Measurements from ENCODE around the gene ZNF84. TPM values are rescaled to one million over a fixed set of nuclear protein-coding genes. Genes with fewer than 3 reads are reported as not detected.

The ZNF84 gene
- total and polyA plus RNA-seq, 2 experiments from 2014 or later, result 21.1 to 46.6 TPM

DNA sequence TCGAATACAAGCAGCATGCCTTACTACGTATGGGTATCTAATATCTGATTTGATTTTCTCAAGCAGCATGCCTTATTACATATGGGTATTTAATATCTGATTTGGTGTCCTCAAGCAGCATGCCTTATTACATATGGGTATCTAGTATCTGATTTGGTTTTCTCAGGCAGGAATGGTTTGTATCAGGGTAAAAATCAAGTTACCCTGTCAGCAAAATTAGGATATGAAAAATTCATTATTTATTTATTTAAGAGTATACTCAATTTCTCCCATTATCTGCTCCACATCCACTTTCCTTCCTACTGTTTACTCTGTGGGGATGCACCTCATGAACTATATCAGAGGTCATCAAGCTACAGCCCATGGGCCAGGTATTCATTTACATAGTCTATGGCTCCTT is 70.8 kb downstream of the ZNF84 start (continued):
- TF ChIP-seq, protein P1, sequence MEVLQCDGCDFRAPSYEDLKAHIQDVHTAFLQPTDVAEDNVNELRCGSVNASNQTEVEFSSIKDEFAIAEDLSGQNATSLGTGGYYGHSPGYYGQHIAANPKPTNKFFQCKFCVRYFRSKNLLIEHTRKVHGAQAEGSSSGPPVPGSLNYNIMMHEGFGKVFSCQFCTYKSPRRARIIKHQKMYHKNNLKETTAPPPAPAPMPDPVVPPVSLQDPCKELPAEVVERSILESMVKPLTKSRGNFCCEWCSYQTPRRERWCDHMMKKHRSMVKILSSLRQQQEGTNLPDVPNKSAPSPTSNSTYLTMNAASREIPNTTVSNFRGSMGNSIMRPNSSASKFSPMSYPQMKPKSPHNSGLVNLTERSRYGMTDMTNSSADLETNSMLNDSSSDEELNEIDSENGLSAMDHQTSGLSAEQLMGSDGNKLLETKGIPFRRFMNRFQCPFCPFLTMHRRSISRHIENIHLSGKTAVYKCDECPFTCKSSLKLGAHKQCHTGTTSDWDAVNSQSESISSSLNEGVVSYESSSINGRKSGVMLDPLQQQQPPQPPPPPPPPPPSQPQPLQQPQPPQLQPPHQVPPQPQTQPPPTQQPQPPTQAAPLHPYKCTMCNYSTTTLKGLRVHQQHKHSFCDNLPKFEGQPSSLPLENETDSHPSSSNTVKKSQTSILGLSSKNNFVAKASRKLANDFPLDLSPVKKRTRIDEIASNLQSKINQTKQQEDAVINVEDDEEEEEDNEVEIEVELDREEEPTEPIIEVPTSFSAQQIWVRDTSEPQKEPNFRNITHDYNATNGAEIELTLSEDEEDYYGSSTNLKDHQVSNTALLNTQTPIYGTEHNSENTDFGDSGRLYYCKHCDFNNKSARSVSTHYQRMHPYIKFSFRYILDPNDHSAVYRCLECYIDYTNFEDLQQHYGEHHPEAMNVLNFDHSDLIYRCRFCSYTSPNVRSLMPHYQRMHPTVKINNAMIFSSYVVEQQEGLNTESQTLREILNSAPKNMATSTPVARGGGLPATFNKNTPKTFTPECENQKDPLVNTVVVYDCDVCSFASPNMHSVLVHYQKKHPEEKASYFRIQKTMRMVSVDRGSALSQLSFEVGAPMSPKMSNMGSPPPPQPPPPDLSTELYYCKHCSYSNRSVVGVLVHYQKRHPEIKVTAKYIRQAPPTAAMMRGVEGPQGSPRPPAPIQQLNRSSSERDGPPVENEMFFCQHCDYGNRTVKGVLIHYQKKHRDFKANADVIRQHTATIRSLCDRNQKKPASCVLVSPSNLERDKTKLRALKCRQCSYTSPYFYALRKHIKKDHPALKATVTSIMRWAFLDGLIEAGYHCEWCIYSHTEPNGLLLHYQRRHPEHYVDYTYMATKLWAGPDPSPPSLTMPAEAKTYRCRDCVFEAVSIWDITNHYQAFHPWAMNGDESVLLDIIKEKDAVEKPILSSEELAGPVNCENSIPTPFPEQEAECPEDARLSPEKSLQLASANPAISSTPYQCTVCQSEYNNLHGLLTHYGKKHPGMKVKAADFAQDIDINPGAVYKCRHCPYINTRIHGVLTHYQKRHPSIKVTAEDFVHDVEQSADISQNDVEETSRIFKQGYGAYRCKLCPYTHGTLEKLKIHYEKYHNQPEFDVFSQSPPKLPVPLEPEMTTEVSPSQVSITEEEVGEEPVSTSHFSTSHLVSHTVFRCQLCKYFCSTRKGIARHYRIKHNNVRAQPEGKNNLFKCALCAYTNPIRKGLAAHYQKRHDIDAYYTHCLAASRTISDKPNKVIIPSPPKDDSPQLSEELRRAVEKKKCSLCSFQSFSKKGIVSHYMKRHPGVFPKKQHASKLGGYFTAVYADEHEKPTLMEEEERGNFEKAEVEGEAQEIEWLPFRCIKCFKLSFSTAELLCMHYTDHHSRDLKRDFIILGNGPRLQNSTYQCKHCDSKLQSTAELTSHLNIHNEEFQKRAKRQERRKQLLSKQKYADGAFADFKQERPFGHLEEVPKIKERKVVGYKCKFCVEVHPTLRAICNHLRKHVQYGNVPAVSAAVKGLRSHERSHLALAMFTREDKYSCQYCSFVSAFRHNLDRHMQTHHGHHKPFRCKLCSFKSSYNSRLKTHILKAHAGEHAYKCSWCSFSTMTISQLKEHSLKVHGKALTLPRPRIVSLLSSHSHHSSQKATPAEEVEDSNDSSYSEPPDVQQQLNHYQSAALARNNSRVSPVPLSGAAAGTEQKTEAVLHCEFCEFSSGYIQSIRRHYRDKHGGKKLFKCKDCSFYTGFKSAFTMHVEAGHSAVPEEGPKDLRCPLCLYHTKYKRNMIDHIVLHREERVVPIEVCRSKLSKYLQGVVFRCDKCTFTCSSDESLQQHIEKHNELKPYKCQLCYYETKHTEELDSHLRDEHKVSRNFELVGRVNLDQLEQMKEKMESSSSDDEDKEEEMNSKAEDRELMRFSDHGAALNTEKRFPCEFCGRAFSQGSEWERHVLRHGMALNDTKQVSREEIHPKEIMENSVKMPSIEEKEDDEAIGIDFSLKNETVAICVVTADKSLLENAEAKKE (CRISPR knock-in tag; IDR thresholded peaks at IDR 0.05), result no peak
- TF ChIP-seq EZH2phosphoT487 (IDR thresholded peaks at IDR 0.05; ENCODE audit: unreplicated experiment) (no peak), NANOG (IDR thresholded peaks at IDR 0.05; ENCODE audit: borderline replicate concordance) (no peak), JUNB (IDR thresholded peaks at IDR 0.05; ENCODE audit: unreplicated experiment) (no peak), STAT1 (IDR thresholded peaks at IDR 0.05; ENCODE audit: unreplicated experiment) (no peak), ZNF331 (CRISPR knock-in tag; IDR thresholded peaks at IDR 0.05; ENCODE audit: low read depth) (no peak), POLR2AphosphoS5 (IDR thresholded peaks at IDR 0.05; ENCODE audit: low read depth) (no peak), ZNF114 (CRISPR knock-in tag; IDR thresholded peaks at IDR 0.05) (no peak), EZH2 (IDR thresholded peaks at IDR 0.05; ENCODE audit: low read depth, unreplicated experiment) (no peak)
- TF ChIP-seq, protein P2, sequence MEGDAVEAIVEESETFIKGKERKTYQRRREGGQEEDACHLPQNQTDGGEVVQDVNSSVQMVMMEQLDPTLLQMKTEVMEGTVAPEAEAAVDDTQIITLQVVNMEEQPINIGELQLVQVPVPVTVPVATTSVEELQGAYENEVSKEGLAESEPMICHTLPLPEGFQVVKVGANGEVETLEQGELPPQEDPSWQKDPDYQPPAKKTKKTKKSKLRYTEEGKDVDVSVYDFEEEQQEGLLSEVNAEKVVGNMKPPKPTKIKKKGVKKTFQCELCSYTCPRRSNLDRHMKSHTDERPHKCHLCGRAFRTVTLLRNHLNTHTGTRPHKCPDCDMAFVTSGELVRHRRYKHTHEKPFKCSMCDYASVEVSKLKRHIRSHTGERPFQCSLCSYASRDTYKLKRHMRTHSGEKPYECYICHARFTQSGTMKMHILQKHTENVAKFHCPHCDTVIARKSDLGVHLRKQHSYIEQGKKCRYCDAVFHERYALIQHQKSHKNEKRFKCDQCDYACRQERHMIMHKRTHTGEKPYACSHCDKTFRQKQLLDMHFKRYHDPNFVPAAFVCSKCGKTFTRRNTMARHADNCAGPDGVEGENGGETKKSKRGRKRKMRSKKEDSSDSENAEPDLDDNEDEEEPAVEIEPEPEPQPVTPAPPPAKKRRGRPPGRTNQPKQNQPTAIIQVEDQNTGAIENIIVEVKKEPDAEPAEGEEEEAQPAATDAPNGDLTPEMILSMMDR (conservative IDR thresholded peaks at IDR 0.05; ENCODE audit: low read depth in 2 of 2), result no peak
- TF ChIP-seq, protein P3, sequence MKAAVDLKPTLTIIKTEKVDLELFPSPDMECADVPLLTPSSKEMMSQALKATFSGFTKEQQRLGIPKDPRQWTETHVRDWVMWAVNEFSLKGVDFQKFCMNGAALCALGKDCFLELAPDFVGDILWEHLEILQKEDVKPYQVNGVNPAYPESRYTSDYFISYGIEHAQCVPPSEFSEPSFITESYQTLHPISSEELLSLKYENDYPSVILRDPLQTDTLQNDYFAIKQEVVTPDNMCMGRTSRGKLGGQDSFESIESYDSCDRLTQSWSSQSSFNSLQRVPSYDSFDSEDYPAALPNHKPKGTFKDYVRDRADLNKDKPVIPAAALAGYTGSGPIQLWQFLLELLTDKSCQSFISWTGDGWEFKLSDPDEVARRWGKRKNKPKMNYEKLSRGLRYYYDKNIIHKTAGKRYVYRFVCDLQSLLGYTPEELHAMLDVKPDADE (IDR thresholded peaks at IDR 0.05), result no peak

Small RNA genes lying within 50 kb of the gene (small RNA-seq; reads per million reads assigned to genes)
- gene RNU4ATAC12P (ENCODE audit: low replicate concordance), result not detected

Other genes with a start within 250 kb of the ZNF84 start
- 36.4 and 57.8 TPM in 2 replicates for gene GOLGA3, start 208.6 kb upstream of the ZNF84 start, total RNA-seq (2014; rRNA removed; shearing (Covaris generic))
- gene GOLGA3, start 208.6 kb upstream of the ZNF84 start, polyA plus RNA-seq (2016; fragmentation: Nextera tagmentation; extraction: Ambion mirVana), result 10.3 and 12.7 TPM in 2 replicates
- 42.7 and 47.7 TPM in 2 replicates for gene CHFR, start 149.9 kb upstream of the ZNF84 start, total RNA-seq (2014; rRNA removed; shearing (Covaris generic))
- gene CHFR, start 149.9 kb upstream of the ZNF84 start, polyA plus RNA-seq (2016; fragmentation: Nextera tagmentation; extraction: Ambion mirVana), result 20.6 and 23.0 TPM in 2 replicates
- gene ZNF605, start 81.2 kb upstream of the ZNF84 start, total RNA-seq (2014; rRNA removed; shearing (Covaris generic)), result 14.4 and 17.1 TPM in 2 replicates
- gene ZNF605, start 81.2 kb upstream of the ZNF84 start, polyA plus RNA-seq (2016; fragmentation: Nextera tagmentation; extraction: Ambion mirVana), result 10.7 and 13.5 TPM in 2 replicates
- gene ZNF26, start 51.1 kb upstream of the ZNF84 start, total RNA-seq (2014; rRNA removed; shearing (Covaris generic)), result 12.4 and 18.9 TPM in 2 replicates
- 2.5 and 4.8 TPM in 2 replicates for gene ZNF26, start 51.1 kb upstream of the ZNF84 start, polyA plus RNA-seq (2016; fragmentation: Nextera tagmentation; extraction: Ambion mirVana)
- 11.0 and 15.4 TPM in 2 replicates for gene ZNF140, start 43.4 kb downstream of the ZNF84 start, total RNA-seq (2014; rRNA removed; shearing (Covaris generic))
- 13.4 and 16.2 TPM in 2 replicates for gene ZNF140, start 43.4 kb downstream of the ZNF84 start, polyA plus RNA-seq (2016; fragmentation: Nextera tagmentation; extraction: Ambion mirVana)
- gene ZNF891, start 92.8 kb downstream of the ZNF84 start, total RNA-seq (2014; rRNA removed; shearing (Covaris generic)), result 5.4 and 5.5 TPM in 2 replicates
- gene ZNF891, start 92.8 kb downstream of the ZNF84 start, polyA plus RNA-seq (2016; fragmentation: Nextera tagmentation; extraction: Ambion mirVana), result 1.6 and 1.8 TPM in 2 replicates
- gene ZNF10, start 93.1 kb downstream of the ZNF84 start, total RNA-seq (2014; rRNA removed; shearing (Covaris generic)), result 10.3 and 18.5 TPM in 2 replicates
- gene ZNF10, start 93.1 kb downstream of the ZNF84 start, polyA plus RNA-seq (2016; fragmentation: Nextera tagmentation; extraction: Ambion mirVana), result 7.3 and 8.2 TPM in 2 replicates
- 17.5 and 25.2 TPM in 2 replicates for gene ZNF268, start 144.0 kb downstream of the ZNF84 start, total RNA-seq (2014; rRNA removed; shearing (Covaris generic))
- 11.2 and 15.1 TPM in 2 replicates for gene ZNF268, start 144.0 kb downstream of the ZNF84 start, polyA plus RNA-seq (2016; fragmentation: Nextera tagmentation; extraction: Ambion mirVana)
- not detected in 2 replicates for gene ANHX, start 198.4 kb downstream of the ZNF84 start, total RNA-seq (2014; rRNA removed; shearing (Covaris generic))
- gene ANHX, start 198.4 kb downstream of the ZNF84 start, polyA plus RNA-seq (2016; fragmentation: Nextera tagmentation; extraction: Ambion mirVana), result not detected in 2 replicates

Measured in GM23338 (cell line).